HepG2 (cell line): ENCODE measurements around the gene MS4A13. TPM values are rescaled to one million over a fixed set of nuclear protein-coding genes. Genes with fewer than 3 reads are reported as not detected.
A peak's percentile ranks its signal among the peaks of the same experiment; 100 is the strongest.

ENCODE experiments used
- BHLHE40 ChIP-seq: IDR thresholded peaks from 2 replicates; pipeline ENCODE4 v1.6.1; 2011; ENCODE audit warnings: low read length, improper control_type of control experiment
- CC2D1A ChIP-seq: sonication (generic); formaldehyde crosslinking; IDR thresholded peaks from 2 replicates; pipeline ENCODE4 v1.8.1; 2023; ENCODE audit warnings: mild to moderate bottlenecking, missing genetic modification reagents
- CEBPB ChIP-seq: IDR thresholded peaks from 2 replicates; pipeline ENCODE4 v1.6.1; 2011; ENCODE audit warnings: low read depth, low read length, improper control_type of control experiment, borderline replicate concordance
- CREM ChIP-seq, 2 experiments: sonication (generic) in 1 of 2; formaldehyde crosslinking in 1 of 2; IDR thresholded peaks; 2 replicates each; pipeline versions ENCODE4 v1.4.0 to v1.6.1; 2016 to 2020; ENCODE audit warnings: antibody characterized with exemption in 1 of 2, mild to moderate bottlenecking in 1 of 2, missing genetic modification reagents in 1 of 2
- GATAD1 ChIP-seq: IDR thresholded peaks from 2 replicates; pipeline ENCODE4 v1.6.1; 2016; ENCODE audit warnings: missing genetic modification reagents, missing compliant biosample characterization
- SMC3 ChIP-seq: IDR thresholded peaks from 2 replicates; pipeline ENCODE4 v1.6.1; 2011; ENCODE audit warnings: low read length, improper control_type of control experiment
- ZBTB40 ChIP-seq, 2 experiments: fragments of 450-650 bp in 1 of 2; sonication (generic) in 1 of 2; formaldehyde crosslinking in 1 of 2; IDR thresholded peaks; 2 replicates each; pipeline versions ENCODE4 v1.6.1 to v1.8.0; 2016 to 2022; ENCODE audit warnings: antibody characterized with exemption in 1 of 2, mild to moderate bottlenecking in 1 of 2, missing genetic modification reagents in 1 of 2
- ZNF572 ChIP-seq: sonication (generic); formaldehyde crosslinking; IDR thresholded peaks from 2 replicates; pipeline ENCODE4 v1.5.1; 2020; ENCODE audit warnings: mild to moderate bottlenecking, missing genetic modification reagents
- polyA plus RNA-seq, 8 experiments: library from polyadenylated mRNA; depleted of rRNA in 3 of 8; stranded (reverse) in 7 of 8; unstranded in 1 of 8; fragments of >200 nt; fragmentation: Illumina TruSeq in 4 of 8; extraction: Trizol in 4 of 8; gene quantifications; 2 replicates each; pipeline versions ENCODE4 v1.2.1 to v1.2.3, GENCODE V29; 2011 to 2016; ENCODE audit warnings: low read depth in 4 of 8, missing spikeins in 1 of 8, mixed read lengths in 1 of 8; ENCODE audit not compliant: insufficient read depth in 1 of 8
- total RNA-seq, 5 experiments: library from RNA; depleted of rRNA; stranded (reverse); fragments of >200 nt; fragmentation: Illumina TruSeq; extraction: Trizol; gene quantifications; 2 replicates each; pipeline ENCODE4 v1.2.3, GENCODE V29; 2016; ENCODE audit warnings: low read depth in 1 of 5
- TF ChIP-seq, protein P1 (sequence below): sonication (generic); formaldehyde crosslinking; IDR thresholded peaks from 2 replicates; pipeline ENCODE4 v1.5.1; 2020; ENCODE audit warnings: mild to moderate bottlenecking, missing genetic modification reagents, borderline replicate concordance

The MS4A13 gene
- total and polyA plus RNA-seq, 2 of the 13 experiments (the other 11 are each of a cell fraction or from before 2014, with no cell fraction given) = not detected

DNA sequence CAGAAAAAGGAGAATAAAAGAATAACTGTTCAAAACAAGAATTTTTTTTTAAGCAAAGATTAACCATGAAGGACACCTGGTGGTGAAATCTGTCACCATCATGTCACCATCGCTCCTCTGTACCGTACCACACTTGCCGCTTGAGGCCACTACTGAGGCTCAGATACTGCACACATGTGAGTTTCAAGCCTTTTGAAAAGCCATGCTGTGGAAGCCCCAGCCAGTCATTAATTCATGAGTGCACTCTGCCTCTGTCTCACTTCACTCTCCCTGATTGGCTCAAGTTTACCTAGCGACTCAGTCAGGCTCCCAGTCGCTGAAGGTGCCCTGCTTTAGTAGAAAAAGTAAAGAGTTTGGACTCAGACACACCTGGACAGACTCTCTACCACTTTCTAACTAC lies 29.2 kb upstream of the MS4A13 start (continued):
- TF ChIP-seq, protein P1, sequence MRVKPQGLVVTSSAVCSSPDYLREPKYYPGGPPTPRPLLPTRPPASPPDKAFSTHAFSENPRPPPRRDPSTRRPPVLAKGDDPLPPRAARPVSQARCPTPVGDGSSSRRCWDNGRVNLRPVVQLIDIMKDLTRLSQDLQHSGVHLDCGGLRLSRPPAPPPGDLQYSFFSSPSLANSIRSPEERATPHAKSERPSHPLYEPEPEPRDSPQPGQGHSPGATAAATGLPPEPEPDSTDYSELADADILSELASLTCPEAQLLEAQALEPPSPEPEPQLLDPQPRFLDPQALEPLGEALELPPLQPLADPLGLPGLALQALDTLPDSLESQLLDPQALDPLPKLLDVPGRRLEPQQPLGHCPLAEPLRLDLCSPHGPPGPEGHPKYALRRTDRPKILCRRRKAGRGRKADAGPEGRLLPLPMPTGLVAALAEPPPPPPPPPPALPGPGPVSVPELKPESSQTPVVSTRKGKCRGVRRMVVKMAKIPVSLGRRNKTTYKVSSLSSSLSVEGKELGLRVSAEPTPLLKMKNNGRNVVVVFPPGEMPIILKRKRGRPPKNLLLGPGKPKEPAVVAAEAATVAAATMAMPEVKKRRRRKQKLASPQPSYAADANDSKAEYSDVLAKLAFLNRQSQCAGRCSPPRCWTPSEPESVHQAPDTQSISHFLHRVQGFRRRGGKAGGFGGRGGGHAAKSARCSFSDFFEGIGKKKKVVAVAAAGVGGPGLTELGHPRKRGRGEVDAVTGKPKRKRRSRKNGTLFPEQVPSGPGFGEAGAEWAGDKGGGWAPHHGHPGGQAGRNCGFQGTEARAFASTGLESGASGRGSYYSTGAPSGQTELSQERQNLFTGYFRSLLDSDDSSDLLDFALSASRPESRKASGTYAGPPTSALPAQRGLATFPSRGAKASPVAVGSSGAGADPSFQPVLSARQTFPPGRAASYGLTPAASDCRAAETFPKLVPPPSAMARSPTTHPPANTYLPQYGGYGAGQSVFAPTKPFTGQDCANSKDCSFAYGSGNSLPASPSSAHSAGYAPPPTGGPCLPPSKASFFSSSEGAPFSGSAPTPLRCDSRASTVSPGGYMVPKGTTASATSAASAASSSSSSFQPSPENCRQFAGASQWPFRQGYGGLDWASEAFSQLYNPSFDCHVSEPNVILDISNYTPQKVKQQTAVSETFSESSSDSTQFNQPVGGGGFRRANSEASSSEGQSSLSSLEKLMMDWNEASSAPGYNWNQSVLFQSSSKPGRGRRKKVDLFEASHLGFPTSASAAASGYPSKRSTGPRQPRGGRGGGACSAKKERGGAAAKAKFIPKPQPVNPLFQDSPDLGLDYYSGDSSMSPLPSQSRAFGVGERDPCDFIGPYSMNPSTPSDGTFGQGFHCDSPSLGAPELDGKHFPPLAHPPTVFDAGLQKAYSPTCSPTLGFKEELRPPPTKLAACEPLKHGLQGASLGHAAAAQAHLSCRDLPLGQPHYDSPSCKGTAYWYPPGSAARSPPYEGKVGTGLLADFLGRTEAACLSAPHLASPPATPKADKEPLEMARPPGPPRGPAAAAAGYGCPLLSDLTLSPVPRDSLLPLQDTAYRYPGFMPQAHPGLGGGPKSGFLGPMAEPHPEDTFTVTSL = no peak
- TF ChIP-seq CREM (IDR thresholded peaks at IDR 0.05) (no peak), CREM (CRISPR knock-in tag; IDR thresholded peaks at IDR 0.05) (no peak), CC2D1A (CRISPR knock-in tag) (no peak), ZBTB40 (IDR thresholded peaks at IDR 0.05) (no peak), ZBTB40 (CRISPR knock-in tag; IDR thresholded peaks at IDR 0.05) (no peak), CEBPB (peak; percentile 65), GATAD1 (CRISPR knock-in tag) (no peak), SMC3 (peak; percentile 40; the same call in 1 of the 2 replicates), BHLHE40 (no peak), ZNF572 (CRISPR knock-in tag) (no peak)
